OCI-LY7 (cell line): Measurements from ENCODE around the gene NTM.

Experiments used
- CTCF ChIP-seq: fragments of 200-600 bp; sonication (generic); conservative IDR thresholded peaks from 2 replicates; pipeline ENCODE4 v1.5.1; 2014; ENCODE audit warnings: mild to moderate bottlenecking, antibody characterized with exemption, low read length, moderate library complexity, mixed read lengths
- EZH2phosphoT487 ChIP-seq: fragments of 200-600 bp; sonication (generic); IDR thresholded peaks from 2 replicates; pipeline ENCODE4 v1.6.1; 2018; ENCODE audit warnings: low read depth, borderline replicate concordance, mild to moderate bottlenecking, mixed run types, antibody characterized with exemption, low read length, moderate library complexity, mixed read lengths

DNA sequence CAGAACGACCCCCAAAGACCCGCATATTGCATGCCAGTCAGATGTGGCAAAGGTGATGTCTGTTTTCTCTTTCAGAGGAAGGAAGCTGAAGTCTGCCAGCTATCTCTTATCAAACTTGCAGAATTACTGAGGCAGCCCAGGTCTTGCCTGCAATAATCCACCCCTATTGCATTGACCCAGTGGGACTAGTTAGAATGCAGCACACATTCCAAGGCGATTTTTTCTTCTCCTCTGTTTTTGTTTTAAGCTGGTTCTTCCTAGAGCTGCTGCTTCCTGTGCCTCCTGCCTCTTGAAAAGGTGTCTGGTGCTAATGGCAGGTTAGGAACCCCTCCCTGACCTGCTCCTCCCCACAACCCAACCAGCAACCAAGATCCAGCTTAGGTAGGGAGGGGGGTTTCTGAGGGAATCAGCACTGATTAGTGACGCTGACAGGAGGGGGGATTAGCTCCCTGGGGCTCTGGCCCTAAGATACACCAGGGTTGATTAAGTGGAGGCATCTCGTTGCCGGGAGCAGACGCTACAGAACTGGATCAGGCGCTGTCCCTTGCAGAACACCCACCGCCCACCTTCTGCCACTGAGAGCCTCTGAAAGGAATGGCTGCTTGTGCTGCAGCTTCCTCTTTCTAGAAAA lies 2.8 kb downstream of the NTM start:
- TF ChIP-seq CTCF (no peak), EZH2phosphoT487 (no peak)
